Left hindlimb (tissue), 1 donor: ENCODE data around the gene SCUBE1.
A peak's percentile ranks its signal among the peaks of the same experiment; 100 is the strongest.

Experiments
- DNase-seq: peaks from one replicate; pipeline ENCODE4 v3.0.0-alpha.2; 2018

SCUBE1 gene

GRCh38 chr22:43275545-43276317 is 67.4 kb downstream of the SCUBE1 start:
- DNase-seq = no peak

GRCh38 chr22:43274595-43275240 is 68.5 kb downstream of the SCUBE1 start:
- DNase-seq = no peak

GRCh38 chr22:43273902-43274484 is 69.2 kb downstream of the SCUBE1 start:
- peak; percentile 68 for DNase-seq

GRCh38 chr22:43272869-43273318 is 70.3 kb downstream of the SCUBE1 start:
- no peak for DNase-seq

GRCh38 chr22:43272301-43272700 is 70.9 kb downstream of the SCUBE1 start:
- no peak for DNase-seq

GRCh38 chr22:43270949-43271348 is 72.2 kb downstream of the SCUBE1 start:
- no peak for DNase-seq

- DNase-seq = no peak
Measured at GRCh38 chr22:43270314-43270908, 72.8 kb downstream of the SCUBE1 start.

- no peak for DNase-seq
Measured at GRCh38 chr22:43269646-43270045, 73.5 kb downstream of the SCUBE1 start.

- no peak for DNase-seq
Measured at GRCh38 chr22:43269246-43269645, 73.9 kb downstream of the SCUBE1 start.

GRCh38 chr22:43267981-43268660 is 75.1 kb downstream of the SCUBE1 start:
- DNase-seq = no peak

GRCh38 chr22:43267332-43267980 is 75.7 kb downstream of the SCUBE1 start:
- no peak for DNase-seq

GRCh38 chr22:43266076-43266475 is 77.1 kb downstream of the SCUBE1 start:
- no peak for DNase-seq

- peak; percentile 72 for DNase-seq
Measured at GRCh38 chr22:43263645-43264514, 79.3 kb downstream of the SCUBE1 start.

- no peak for DNase-seq
Measured at GRCh38 chr22:43262990-43263644, 80.1 kb downstream of the SCUBE1 start.

GRCh38 chr22:43260331-43261231 is 82.6 kb downstream of the SCUBE1 start:
- DNase-seq = no peak

GRCh38 chr22:43257961-43258360 is 85.2 kb downstream of the SCUBE1 start:
- no peak for DNase-seq

GRCh38 chr22:43257549-43257948 is 85.6 kb downstream of the SCUBE1 start:
- no peak for DNase-seq

- no peak for DNase-seq
Measured at GRCh38 chr22:43256976-43257545, 86.1 kb downstream of the SCUBE1 start.

- DNase-seq = no peak
Measured at GRCh38 chr22:43256569-43256968, 86.6 kb downstream of the SCUBE1 start.
